ENCODE results near the gene EME1. TPM values are rescaled to one million over a fixed set of nuclear protein-coding genes. Genes with fewer than 3 reads are reported as not detected.

The EME1 gene, protein sequence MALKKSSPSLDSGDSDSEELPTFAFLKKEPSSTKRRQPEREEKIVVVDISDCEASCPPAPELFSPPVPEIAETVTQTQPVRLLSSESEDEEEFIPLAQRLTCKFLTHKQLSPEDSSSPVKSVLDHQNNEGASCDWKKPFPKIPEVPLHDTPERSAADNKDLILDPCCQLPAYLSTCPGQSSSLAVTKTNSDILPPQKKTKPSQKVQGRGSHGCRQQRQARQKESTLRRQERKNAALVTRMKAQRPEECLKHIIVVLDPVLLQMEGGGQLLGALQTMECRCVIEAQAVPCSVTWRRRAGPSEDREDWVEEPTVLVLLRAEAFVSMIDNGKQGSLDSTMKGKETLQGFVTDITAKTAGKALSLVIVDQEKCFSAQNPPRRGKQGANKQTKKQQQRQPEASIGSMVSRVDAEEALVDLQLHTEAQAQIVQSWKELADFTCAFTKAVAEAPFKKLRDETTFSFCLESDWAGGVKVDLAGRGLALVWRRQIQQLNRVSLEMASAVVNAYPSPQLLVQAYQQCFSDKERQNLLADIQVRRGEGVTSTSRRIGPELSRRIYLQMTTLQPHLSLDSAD
- total RNA-seq: 1 to 10 TPM in 1 of 4 donors, not detected in 3; 1.1 TPM

- peak; percentile 80 for DNase-seq (ENCODE audit: low spot score)
- ATAC-seq (ENCODE audit: low FRiP score): peak; percentile 87
- TF ChIP-seq, protein P1, sequence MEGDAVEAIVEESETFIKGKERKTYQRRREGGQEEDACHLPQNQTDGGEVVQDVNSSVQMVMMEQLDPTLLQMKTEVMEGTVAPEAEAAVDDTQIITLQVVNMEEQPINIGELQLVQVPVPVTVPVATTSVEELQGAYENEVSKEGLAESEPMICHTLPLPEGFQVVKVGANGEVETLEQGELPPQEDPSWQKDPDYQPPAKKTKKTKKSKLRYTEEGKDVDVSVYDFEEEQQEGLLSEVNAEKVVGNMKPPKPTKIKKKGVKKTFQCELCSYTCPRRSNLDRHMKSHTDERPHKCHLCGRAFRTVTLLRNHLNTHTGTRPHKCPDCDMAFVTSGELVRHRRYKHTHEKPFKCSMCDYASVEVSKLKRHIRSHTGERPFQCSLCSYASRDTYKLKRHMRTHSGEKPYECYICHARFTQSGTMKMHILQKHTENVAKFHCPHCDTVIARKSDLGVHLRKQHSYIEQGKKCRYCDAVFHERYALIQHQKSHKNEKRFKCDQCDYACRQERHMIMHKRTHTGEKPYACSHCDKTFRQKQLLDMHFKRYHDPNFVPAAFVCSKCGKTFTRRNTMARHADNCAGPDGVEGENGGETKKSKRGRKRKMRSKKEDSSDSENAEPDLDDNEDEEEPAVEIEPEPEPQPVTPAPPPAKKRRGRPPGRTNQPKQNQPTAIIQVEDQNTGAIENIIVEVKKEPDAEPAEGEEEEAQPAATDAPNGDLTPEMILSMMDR (IDR thresholded peaks at IDR 0.05): no peak
These were observed at the start of gene EME1, which contains the start of gene MRPL27 for GRCh38 chr17:50372758-50373556. Gene EME1, plus strand, starts transcription at chr17:50373229. Its CDS starts 1,980 bp downstream, at chr17:50375209. Gene MRPL27, minus strand, starts transcription at chr17:50373184. Its CDS starts 14 bp downstream, at chr17:50373170.

GRCh38 chr17:50325906-50326305 lies 47.1 kb upstream of the EME1 start:
- TF ChIP-seq, protein P1 (IDR thresholded peaks at IDR 0.05): no peak
- DNase-seq (ENCODE audit: low spot score): no peak
- ATAC-seq (ENCODE audit: low FRiP score): no peak

GRCh38 chr17:50326831-50327364 lies 46.1 kb upstream of the EME1 start:
- ATAC-seq (ENCODE audit: low FRiP score) (no peak), DNase-seq (ENCODE audit: low spot score) (no peak)
- TF ChIP-seq, protein P1 (IDR thresholded peaks at IDR 0.05): no peak

DNA sequence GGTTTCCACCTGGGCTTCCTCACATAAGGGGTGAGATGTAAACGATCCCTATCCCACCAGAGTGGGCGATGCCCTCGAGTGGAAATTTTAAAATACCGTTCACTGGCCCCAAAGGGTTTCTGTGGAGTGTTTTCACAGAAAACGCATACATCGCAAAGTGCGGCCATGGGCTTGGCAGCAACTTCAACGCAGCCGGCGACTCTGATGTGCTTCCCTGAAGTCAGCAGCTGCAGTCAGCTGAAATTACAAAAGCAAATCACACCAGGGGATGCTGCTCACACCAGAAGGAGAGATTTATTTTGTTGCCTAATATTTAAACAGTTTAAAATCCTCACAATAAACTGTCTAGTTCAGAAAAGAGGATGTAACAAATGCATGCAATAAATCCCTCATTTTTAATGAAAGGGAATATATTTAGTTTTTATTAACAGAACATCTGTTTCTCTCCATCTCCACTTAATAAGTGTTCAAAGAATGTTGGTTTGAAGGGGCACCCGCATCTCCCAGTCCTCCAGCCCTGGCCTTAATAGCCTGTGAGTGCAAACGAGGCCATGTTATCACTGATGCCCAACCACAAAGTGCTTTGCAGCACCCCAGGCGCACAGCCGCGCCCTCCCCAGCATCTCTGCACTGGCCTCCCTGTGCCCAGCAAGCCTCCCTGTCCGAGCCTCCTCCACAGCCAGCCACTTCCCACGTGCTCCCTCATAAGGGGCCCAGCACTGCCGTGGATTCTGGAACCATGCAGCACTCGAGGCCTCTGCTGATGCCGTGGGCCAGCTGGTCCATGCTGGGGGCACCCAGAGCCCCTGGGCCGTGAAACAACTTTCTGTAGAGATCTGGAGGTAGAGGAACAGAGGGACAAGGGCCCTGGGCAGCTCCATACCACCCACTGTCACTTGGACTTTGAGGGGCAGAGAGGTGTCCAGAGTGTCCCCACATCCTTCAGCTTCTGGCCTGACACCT lies 44.4 kb upstream of the EME1 start:
- ATAC-seq (ENCODE audit: low FRiP score) (no peak), DNase-seq (ENCODE audit: low spot score) (no peak)
- TF ChIP-seq, protein P1 (IDR thresholded peaks at IDR 0.05): no peak

- ATAC-seq (ENCODE audit: low FRiP score) (no peak), DNase-seq (ENCODE audit: low spot score) (no peak)
- TF ChIP-seq, protein P1 (IDR thresholded peaks at IDR 0.05): no peak
These were observed 43.3 kb upstream of the EME1 start for GRCh38 chr17:50329716-50330115.

Measured in omental fat pad (tissue), 4 donors.